H1 (cell line): ENCODE results near the gene SMO. TPM values are rescaled to one million over a fixed set of nuclear protein-coding genes. Genes with fewer than 3 reads are reported as not detected.

Source experiments
- CBX5 ChIP-seq: fragments of 300-800, 300-1000 bp; sonication (generic); IDR thresholded peaks from 2 replicates; pipeline ENCODE4 v1.7.1; 2016; ENCODE audit warnings: antibody characterized with exemption, low read length, low read depth
- CEBPB ChIP-seq: IDR thresholded peaks from 2 replicates; pipeline ENCODE4 v1.6.1; 2012; ENCODE audit warnings: low read depth, low read length
- GABPA ChIP-seq: IDR thresholded peaks from 2 replicates; pipeline ENCODE4 v1.6.1; 2011; ENCODE audit warnings: mild to moderate bottlenecking, low read length, moderate library complexity, borderline replicate concordance; ENCODE audit not compliant: insufficient read depth
- SAP30 ChIP-seq: fragments of 300-600 bp; sonication (generic); IDR thresholded peaks from 2 replicates; pipeline ENCODE4 v1.7.1; 2012; ENCODE audit warnings: low read length, moderate library complexity, mild to moderate bottlenecking, inconsistent platforms; ENCODE audit not compliant: insufficient read depth, insufficient replicate concordance
- SIRT6 ChIP-seq: IDR thresholded peaks from one replicate; pipeline ENCODE4 v1.7.1; 2012; ENCODE audit warnings: low read length, inconsistent platforms
- SIX5 ChIP-seq: IDR thresholded peaks from 2 replicates; pipeline ENCODE4 v1.6.1; 2011; ENCODE audit warnings: mild to moderate bottlenecking, low read depth, low read length
- SP1 ChIP-seq: IDR thresholded peaks from 2 replicates; pipeline ENCODE4 v1.6.1; 2011; ENCODE audit warnings: low read depth, low read length
- TEAD4 ChIP-seq: IDR thresholded peaks from 2 replicates; pipeline ENCODE4 v1.6.1; 2012; ENCODE audit warnings: low read depth, low read length, inconsistent platforms, mixed read lengths
- polyA plus RNA-seq, 7 experiments: library from polyadenylated mRNA; depleted of rRNA in 3 of 7; stranded (reverse) in 5 of 7; unstranded in 2 of 7; fragments of >200 nt in 5 of 7; fragments of 200-250 nt in 2 of 7; gene quantifications; 1 replicate in 5 of 7; 2 replicates in 1 of 7; 4 replicates in 1 of 7; pipeline versions ENCODE4 v1.2.1 to v1.2.3, GENCODE V29; 2011 to 2013; ENCODE audit warnings: missing spikeins in 2 of 7, mixed read lengths in 2 of 7
- total RNA-seq: library from RNA; stranded (reverse); fragmentation: NEBNext Ultra II Directional; extraction: Animal tissue kit (Norgen Biotek cat#: 25700); gene quantifications from 2 replicates; pipeline ENCODE4 v1.2.1, GENCODE V29; 2021

SMO gene
- total and polyA plus RNA-seq, 2 of the 8 experiments (the other 6 are each of a cell fraction or from before 2014, with no cell fraction given), result 64.5 to 67.6 TPM

GRCh38 chr7:129161524-129162225, 26.8 kb upstream of the SMO start (continued):
- TF ChIP-seq SIRT6, result no peak
- TF ChIP-seq SAP30, result no peak
- no peak for TF ChIP-seq SP1
- TF ChIP-seq CBX5, result no peak
- TF ChIP-seq SIX5, result no peak
- TF ChIP-seq CEBPB, result no peak
- no peak for TF ChIP-seq GABPA
- TF ChIP-seq TEAD4, result no peak
